Heart right ventricle (tissue), 16 donors: Measurements from ENCODE around the gene HNRNPUL2. TPM values are rescaled to one million over a fixed set of nuclear protein-coding genes. Genes with fewer than 3 reads are reported as not detected.
"Not testable (repeated sequence)": the region's sequence is repeated elsewhere in the genome, so short reads cannot be mapped to it uniquely, and the experiment has no call there.

Experiments
- ATAC-seq, 8 donors: fragments of 200-7000 bp; cut with Tn5 transposase; one replicate each; pipeline ENCODE4 v1.9.1; 2020; ENCODE audit warnings: mild to moderate bottlenecking in 8 of 8, moderate library complexity in 8 of 8, moderate number of reproducible peaks in 1 of 8
- DNase-seq, 2 donors: peaks; one replicate each; pipeline ENCODE4 v3.0.0-alpha.2; 2020
- H3K27ac ChIP-seq, 10 donors: fragments of 200-600 bp; sonication (generic) in 2 of 10; one replicate each; pipeline versions ENCODE4 v1.5.0 to v1.8.0; 2020 to 2022; ENCODE audit warnings: mild to moderate bottlenecking in 3 of 10
- H3K27me3 ChIP-seq, 7 donors: fragments of 200-600 bp; one replicate each; pipeline ENCODE4 v1.8.0; 2021 to 2022; ENCODE audit warnings: mild to moderate bottlenecking in 2 of 7
- H3K36me3 ChIP-seq, 9 donors: fragments of 200-600 bp; sonication (generic) in 1 of 9; one replicate each; pipeline versions ENCODE4 v1.5.0 to v1.8.0; 2020 to 2022; ENCODE audit warnings: mild to moderate bottlenecking in 2 of 9
- H3K4me1 ChIP-seq, 9 donors: fragments of 200-600 bp; sonication (generic) in 1 of 9; one replicate each; pipeline versions ENCODE4 v1.5.0 to v1.8.0; 2020 to 2022; ENCODE audit warnings: mild to moderate bottlenecking in 4 of 9
- H3K4me3 ChIP-seq, 10 donors: fragments of 200-600 bp; sonication (generic) in 2 of 10; one replicate each; pipeline versions ENCODE4 v1.5.0 to v1.8.0; 2020 to 2022; ENCODE audit warnings: mild to moderate bottlenecking in 7 of 10, moderate library complexity in 2 of 10
- H3K9me3 ChIP-seq, 11 donors: fragments of 200-600 bp in 10 of 11; sonication (generic) in 2 of 11; one replicate each; pipeline versions ENCODE4 v1.5.0 to v1.8.0; 2013 to 2022; ENCODE audit warnings: mild to moderate bottlenecking in 2 of 11, control low read depth in 1 of 11, moderate library complexity in 1 of 11
- CTCF ChIP-seq, 9 donors: fragments of 200-600 bp; sonication (generic) in 2 of 9; IDR thresholded peaks; one replicate each; pipeline versions ENCODE4 v1.5.0 to v1.8.0; 2021 to 2022; ENCODE audit warnings: antibody characterized with exemption in 9 of 9, mild to moderate bottlenecking in 5 of 9, moderate library complexity in 1 of 9
- WGBS, 2 donors: extraction: QIAGEN DNeasy Blood & Tissue Kit; methylation state at CpG; one replicate each; pipeline ENCODE4 v1.1.7; 2013; ENCODE audit warnings: inconsistent platforms in 1 of 2; 5-methylcytosine and 5-hydroxymethylcytosine counted together
- intact Hi-C, 10 donors: fragments of 100-400 bp; cut with DNase I; formaldehyde crosslinking; loops; one replicate each; pipeline versions ENCODE4 v1.11.1 to v1.14.2; 2022
- polyA plus RNA-seq, 2 donors: library from polyadenylated mRNA; stranded (reverse); fragments of 200-250 nt; gene quantifications; one replicate each; pipeline ENCODE4 v1.2.3, GENCODE V29; 2013
- total RNA-seq, 10 donors: library from RNA; stranded (reverse); fragmentation: NEBNext Ultra II Directional in 3 of 10; extraction: Animal tissue kit (Norgen Biotek cat#: 25700) in 3 of 10; gene quantifications; one replicate each; pipeline versions ENCODE4 v1.2.1 to v1.2.4, GENCODE V29; 2021 to 2023
- donor health status: Arrhythmogenic right ventricular cardiomyopathy.
- donor health status: ischemic (EF 13 %, LVEDD 7.1; RV severe dilation, severe dysfunction).
- donor health status: healthy with polysubstance abuse.
- donor health status: DM: no; HTN: yes; CAD: no.
- donor health status: DM: no; HTN: no; CAD: no.
- donor health status: ischemic (EF 25% LVEDD 6.9; RV normal size, moderate dysfunction).
- donor health status: ischemic (EF 25% LVEDD 5.7; RV mildly dilated, moderate dysfunction).
- donor health status: healthy.
- donor health status: DM: yes; HTN: yes; CAD: no.
- donor health status: Ischemic cardiomyopathy.
- donor health status: ischemic (EF 35%, LVEDD 5.7; RV mildly dilated, moderate dysfunction).
- donor health status: nonischemic (EF 11% LVEDD 7.7; RV severe dilation, severe dysfunction).
- donor health status: DM: yes; HTN: yes; CAD: no.
- donor health status: PGD.
- donor health status: ischemic (EF 29% LVEDD 5.4; RV normal size, mild dysfunction).
- donor health status: nonischemic (EF 23%, LVEDD 6.1; RV moderate dilation, normal function).

HNRNPUL2 gene
- total and polyA plus RNA-seq, 12 donors, result 21.4 to 40.9 (median 33.4) TPM

- H3K9me3 ChIP-seq, result no peaks in the 10 kb centered on the region
- no peaks in the 10 kb centered on the region for H3K27me3 ChIP-seq
- 3% methylated on average over 56 to 60 of the region's 60 CpGs for WGBS, 2 donors
Observed at GRCh38 chr11:62771144-62772021, 44.1 kb upstream of the HNRNPUL2 start, which contains the start of gene TAF6L. TAF6L (plus strand) TSS chr11:62771396; CDS start chr11:62775784, 4,388 bp downstream.

GRCh38 chr11:62770778-62771143 lies 43.5 kb upstream of the HNRNPUL2 start:
- Histone ChIP-seq H3K9me3 (no peaks in the 10 kb centered on the region), H3K36me3 (peaks cover 0 to 40% (median 18%) of the 10 kb centered on the region in 9 donors), H3K27ac (peak overlapping the region; percentile 64 to 97 (median 94)), H3K4me1 (peaks cover 10 to 30% (median 21%) of the 10 kb centered on the region in 9 donors), H3K27me3 (no peaks in the 10 kb centered on the region), H3K4me3 (peak overlapping the region; percentile 42 to 88 (median 72))
- ATAC-seq (peak in 7 of 8 donors; percentile 4 to 23 (median 14)), DNase-seq (no peak)
- intact Hi-C loops, result loop anchor here in 2 of 10 donors (5.0 kb wide), 1 partner anchor 43 kb away; the partner anchor contains the start of genes HNRNPUL2 (in 2 of the 2) and TTC9C (in 2 of the 2)
- WGBS, 2 donors, result 0 to 1% methylated on average over 18 of the region's 18 CpGs
- no peak for TF ChIP-seq CTCF (IDR thresholded peaks at IDR 0.05)

More at GRCh38 chr11:62771144-62772021, 44.1 kb upstream of the HNRNPUL2 start, which contains the start of gene TAF6L:
- no peak for TF ChIP-seq CTCF (IDR thresholded peaks at IDR 0.05)
- Histone ChIP-seq H3K36me3 (peaks cover 0 to 40% (median 18%) of the 10 kb centered on the region in 9 donors), H3K4me3 (peak within 1 kb of the TSS; percentile 42 to 88 (median 72)), H3K27ac (peak within 1 kb of the TSS; percentile 64 to 97 (median 94)), H3K4me1 (peaks cover 10 to 30% (median 21%) of the 10 kb centered on the region in 9 donors)
- intact Hi-C loops, result loop anchor here in 2 of 10 donors (5.0 kb wide), 1 partner anchor 44 kb away; the partner anchor contains the start of genes HNRNPUL2 (in 2 of the 2) and TTC9C (in 2 of the 2)
- DNase-seq, result peak; percentile 98 to 99
- peak; percentile 97 to 99 (median 98) for ATAC-seq

GRCh38 chr11:62760867-62761227 lies 33.6 kb upstream of the HNRNPUL2 start:
- ATAC-seq, result peak in 1 of 8 donors; percentile 4
- peak overlapping the region in 9 of 10 donors; percentile 60 to 94 (median 86) for H3K4me3 ChIP-seq
- DNase-seq, intact Hi-C loops, H3K27me3 ChIP-seq, H3K9me3 ChIP-seq: not testable (repeated sequence)
- peaks cover 0 to 31% (median 6%) of the 10 kb centered on the region in 9 donors for H3K36me3 ChIP-seq
- WGBS, 2 donors, result 37 to 38% methylated on average over 9 of the region's 9 CpGs
- H3K4me1 ChIP-seq, result peaks cover 6 to 22% (median 16%) of the 10 kb centered on the region in 9 donors
- peak overlapping the region; percentile 31 to 94 (median 82) for H3K27ac ChIP-seq

GRCh38 chr11:62757846-62758788 lies 30.9 kb upstream of the HNRNPUL2 start:
- no peak for DNase-seq
- intact Hi-C loops, result no loop called here
- Histone ChIP-seq H3K4me1 (peaks cover 10 to 29% (median 24%) of the 10 kb centered on the region in 9 donors), H3K4me3 (no peak overlapping the region), H3K36me3 (peaks cover 0 to 7% (median 1%) of the 10 kb centered on the region in 9 donors), H3K27me3 (no peaks in the 10 kb centered on the region), H3K9me3 (no peaks in the 10 kb centered on the region), H3K27ac (no peak overlapping the region)
- 48 to 55% methylated on average over 9 of the region's 9 CpGs for WGBS, 2 donors
- TF ChIP-seq CTCF (IDR thresholded peaks at IDR 0.05), result no peak
- ATAC-seq, result no peak
